Renal cortical epithelial cell (primary cell): ENCODE data around the gene COX7B. TPM values are rescaled to one million over a fixed set of nuclear protein-coding genes. Genes with fewer than 3 reads are reported as not detected.
"Not testable (repeated sequence)": the region's sequence is repeated elsewhere in the genome, so short reads cannot be mapped to it uniquely, and the experiment has no call there.

Experiments used
- DNase-seq: peaks from one replicate; pipeline ENCODE4 v3.0.0-alpha.2; 2011; ENCODE audit warnings: low read depth
- total RNA-seq: library from RNA; depleted of rRNA; stranded (reverse); fragments of >200 nt; gene quantifications from 2 replicates; pipeline ENCODE4 v1.2.3, GENCODE V29; 2014

The COX7B gene
- total RNA-seq, 1 donor from 2014 or later = 695 TPM

- DNase-seq = not testable (repeated sequence)
Observed at GRCh38 chrX:77945031-77945430, 45.8 kb downstream of the COX7B start.

- DNase-seq = no peak
Observed at GRCh38 chrX:77945910-77946545, 46.8 kb downstream of the COX7B start.

GRCh38 chrX:77946571-77946970 lies 47.3 kb downstream of the COX7B start:
- DNase-seq = no peak

GRCh38 chrX:77949840-77950239 lies 50.6 kb downstream of the COX7B start:
- DNase-seq = no peak

- no peak for DNase-seq
Observed at GRCh38 chrX:77952173-77952572, 52.9 kb downstream of the COX7B start.

- peak; percentile 15 for DNase-seq
Observed at GRCh38 chrX:77953302-77953701, 54.0 kb downstream of the COX7B start.

- DNase-seq = no peak
Observed at GRCh38 chrX:77953708-77954107, 54.4 kb downstream of the COX7B start.

Other genes starting within 250 kb of the COX7B start
- gene ATRX, start 113.3 kb upstream of the COX7B start, total RNA-seq = 66.2 and 187 TPM in 2 replicates
- 115 and 150 TPM in 2 replicates for gene MAGT1, start 4.0 kb upstream of the COX7B start, total RNA-seq
- 6.6 and 14.1 TPM in 2 replicates for gene ATP7A, start 11.2 kb downstream of the COX7B start, total RNA-seq
- gene PGAM4, start 70.2 kb downstream of the COX7B start, total RNA-seq = not detected in 2 replicates
- 574 and 1,177 TPM in 2 replicates for gene PGK1, start 204.8 kb downstream of the COX7B start, total RNA-seq
- gene TAF9B, start 240.2 kb downstream of the COX7B start, total RNA-seq = 13.2 and 15.5 TPM in 2 replicates